ENCODE data around the gene GNG12. TPM values are rescaled to one million over a fixed set of nuclear protein-coding genes. Genes with fewer than 3 reads are reported as not detected.

The GNG12 gene
- total and polyA plus RNA-seq, 3 donors from 2014 or later: 28.1 to 46.0 (median 39.3) TPM

DNA sequence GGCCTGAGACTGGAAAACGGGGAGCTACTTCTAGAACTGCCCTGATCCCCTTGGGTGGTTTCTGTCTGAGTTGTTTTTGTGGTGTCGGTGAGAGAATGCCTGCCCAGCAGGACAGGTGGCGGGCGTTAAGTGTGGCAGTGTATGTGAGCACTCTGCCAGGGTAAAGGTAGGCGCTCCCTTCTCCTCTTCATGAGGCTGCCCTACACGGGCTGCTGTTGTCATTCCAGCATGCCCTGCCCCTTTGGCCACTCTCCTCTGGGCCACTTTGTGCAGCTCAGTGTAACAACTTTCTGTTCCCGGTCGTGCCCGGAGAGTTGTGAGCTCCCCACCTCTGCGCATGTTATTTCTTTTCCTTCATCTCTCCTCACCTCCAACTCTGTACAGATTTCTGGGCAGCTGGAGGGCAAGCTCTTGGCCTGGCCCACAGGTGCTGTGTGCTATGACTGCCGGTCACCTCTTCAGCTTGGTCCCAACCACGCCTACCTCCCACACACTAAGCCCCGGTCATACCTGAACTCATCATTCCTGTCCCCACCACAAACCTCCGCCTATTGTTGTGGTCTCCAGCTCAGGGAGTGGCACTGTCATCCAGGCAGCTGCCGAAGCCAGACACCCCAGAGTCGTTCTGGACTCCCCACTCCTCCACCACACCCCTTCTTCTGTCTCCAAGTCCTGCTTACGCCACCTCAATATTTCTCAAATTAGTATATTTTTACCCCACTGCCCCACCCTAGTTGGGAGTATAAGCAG lies 79.3 kb downstream of the GNG12 start:
- Histone ChIP-seq H3K4me3 (no peak overlapping the region), H3K36me3 (ENCODE audit: low read depth, missing control alignments) (no peaks in the 10 kb centered on the region), H3K27me3 (no peaks in the 10 kb centered on the region), H3K27ac (no peak overlapping the region), H3K4me1 (peaks cover 18% of the 10 kb centered on the region), H3K9me3 (no peaks in the 10 kb centered on the region)
- TF ChIP-seq, protein P1, sequence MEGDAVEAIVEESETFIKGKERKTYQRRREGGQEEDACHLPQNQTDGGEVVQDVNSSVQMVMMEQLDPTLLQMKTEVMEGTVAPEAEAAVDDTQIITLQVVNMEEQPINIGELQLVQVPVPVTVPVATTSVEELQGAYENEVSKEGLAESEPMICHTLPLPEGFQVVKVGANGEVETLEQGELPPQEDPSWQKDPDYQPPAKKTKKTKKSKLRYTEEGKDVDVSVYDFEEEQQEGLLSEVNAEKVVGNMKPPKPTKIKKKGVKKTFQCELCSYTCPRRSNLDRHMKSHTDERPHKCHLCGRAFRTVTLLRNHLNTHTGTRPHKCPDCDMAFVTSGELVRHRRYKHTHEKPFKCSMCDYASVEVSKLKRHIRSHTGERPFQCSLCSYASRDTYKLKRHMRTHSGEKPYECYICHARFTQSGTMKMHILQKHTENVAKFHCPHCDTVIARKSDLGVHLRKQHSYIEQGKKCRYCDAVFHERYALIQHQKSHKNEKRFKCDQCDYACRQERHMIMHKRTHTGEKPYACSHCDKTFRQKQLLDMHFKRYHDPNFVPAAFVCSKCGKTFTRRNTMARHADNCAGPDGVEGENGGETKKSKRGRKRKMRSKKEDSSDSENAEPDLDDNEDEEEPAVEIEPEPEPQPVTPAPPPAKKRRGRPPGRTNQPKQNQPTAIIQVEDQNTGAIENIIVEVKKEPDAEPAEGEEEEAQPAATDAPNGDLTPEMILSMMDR (IDR thresholded peaks at IDR 0.05): no peak
- no peak for TF ChIP-seq POLR2A (IDR thresholded peaks at IDR 0.05)
- intact Hi-C loops (cut with DNase I; ENCODE audit: low total_unique reads): no loop called here
- no peak for DNase-seq
- 90 to 95% methylated on average over 17 of the region's 17 CpGs for WGBS, 2 donors

DNA sequence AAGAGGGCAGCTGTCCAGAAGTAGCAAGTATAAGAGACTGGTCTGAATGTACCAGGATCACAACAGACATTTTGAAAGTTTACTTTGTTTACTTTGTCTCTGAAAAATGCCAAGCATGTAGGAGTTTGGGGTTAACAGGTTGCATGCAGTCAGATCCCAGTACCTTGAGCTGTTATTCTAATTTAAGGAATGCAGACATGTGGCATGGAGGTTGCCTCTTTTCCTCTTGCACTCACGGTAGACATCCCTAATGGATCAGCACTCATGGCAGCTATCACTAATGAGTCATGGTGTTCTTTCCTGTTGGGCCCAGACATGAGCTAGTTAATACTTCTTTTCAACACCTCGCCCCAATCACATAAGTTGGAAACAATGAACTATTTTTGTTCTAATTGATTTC lies 81.0 kb downstream of the GNG12 start:
- H3K27ac ChIP-seq: no peak overlapping the region
- H3K4me1 ChIP-seq: peaks cover 32% of the 10 kb centered on the region
- intact Hi-C loops (cut with DNase I; ENCODE audit: low total_unique reads): no loop called here
- TF ChIP-seq, protein P1 (IDR thresholded peaks at IDR 0.05): no peak
- TF ChIP-seq POLR2A (IDR thresholded peaks at IDR 0.05): no peak
- H3K27me3 ChIP-seq: no peaks in the 10 kb centered on the region
- DNase-seq: no peak
- H3K4me3 ChIP-seq: no peak overlapping the region
- H3K9me3 ChIP-seq: no peaks in the 10 kb centered on the region
- no peaks in the 10 kb centered on the region for H3K36me3 ChIP-seq (ENCODE audit: low read depth, missing control alignments)
- WGBS, 2 donors: 77 to 78% methylated on average over 2 of the region's 2 CpGs

DNA sequence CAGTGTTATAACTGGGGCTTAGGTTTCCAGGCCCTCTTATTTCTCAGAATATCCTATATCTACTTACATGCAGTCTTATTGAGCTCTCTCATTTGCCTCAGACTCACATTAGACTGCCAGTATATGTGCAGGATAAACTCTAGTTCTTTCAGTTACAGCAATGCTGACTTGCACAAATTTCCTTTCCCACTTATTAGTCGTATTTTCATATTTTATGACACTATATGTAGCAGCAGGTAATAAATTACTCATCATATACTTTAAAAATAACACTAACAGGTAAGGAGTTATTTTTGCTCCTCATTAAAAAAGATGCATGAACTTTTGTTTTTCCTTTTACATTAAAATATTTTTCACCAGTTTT lies 82.6 kb downstream of the GNG12 start:
- intact Hi-C loops (cut with DNase I; ENCODE audit: low total_unique reads): no loop called here
- Histone ChIP-seq H3K9me3 (no peaks in the 10 kb centered on the region), H3K36me3 (ENCODE audit: low read depth, missing control alignments) (no peaks in the 10 kb centered on the region), H3K27ac (peak overlapping the region; percentile 40 to 81), H3K4me1 (peaks cover 35% of the 10 kb centered on the region), H3K27me3 (no peaks in the 10 kb centered on the region), H3K4me3 (no peak overlapping the region)
- TF ChIP-seq POLR2A (IDR thresholded peaks at IDR 0.05): no peak
- TF ChIP-seq, protein P1 (IDR thresholded peaks at IDR 0.05): no peak
- no peak for DNase-seq
- WGBS, 2 donors: 71 to 83% methylated on average over 1 of the region's 1 CpG

DNA sequence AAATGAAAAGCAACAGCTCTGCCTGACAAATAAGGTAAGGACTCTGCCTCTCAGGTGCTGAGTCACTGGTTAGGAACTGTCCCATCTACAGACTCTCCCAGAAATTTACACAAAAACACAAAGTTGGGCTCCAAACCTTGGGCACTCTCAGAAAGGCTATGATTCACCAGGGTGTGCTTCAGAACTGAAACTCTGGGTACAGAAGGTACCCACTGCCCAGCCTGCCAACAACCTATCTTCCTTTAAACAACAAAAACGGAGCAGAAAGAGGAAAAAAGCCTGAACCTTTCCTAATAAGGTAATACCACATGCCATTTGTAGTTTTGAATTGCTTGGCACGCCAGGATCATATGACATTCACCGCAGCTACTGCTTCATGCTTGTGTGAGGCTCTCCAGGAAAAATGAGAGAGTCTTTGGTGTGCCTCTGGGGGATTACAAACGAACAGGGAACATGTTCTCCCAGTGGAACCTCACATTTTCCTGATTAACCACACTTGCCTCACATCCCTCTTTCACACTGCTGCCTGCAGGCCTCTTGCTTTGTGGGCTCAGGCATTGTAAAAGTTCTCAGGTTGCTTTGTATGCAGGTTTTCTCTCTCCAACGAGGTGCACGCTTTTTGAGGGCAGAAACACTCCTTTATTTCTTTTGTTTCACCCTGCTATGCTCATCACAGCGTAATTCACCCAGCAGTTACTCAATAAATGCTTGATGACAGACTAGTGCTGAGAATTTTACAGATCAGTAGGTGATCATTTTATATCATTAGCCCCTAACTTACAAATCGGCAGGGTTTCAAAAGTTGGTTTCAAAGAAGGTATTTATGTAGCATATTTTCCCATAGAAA lies 83.2 kb downstream of the GNG12 start:
- peak; percentile 48 for DNase-seq
- H3K4me3 ChIP-seq: no peak overlapping the region
- H3K36me3 ChIP-seq (ENCODE audit: low read depth, missing control alignments): no peaks in the 10 kb centered on the region
- H3K9me3 ChIP-seq: no peaks in the 10 kb centered on the region
- no peak for TF ChIP-seq POLR2A (IDR thresholded peaks at IDR 0.05)
- 50 to 53% methylated on average over 8 of the region's 8 CpGs for WGBS, 2 donors
- no peaks in the 10 kb centered on the region for H3K27me3 ChIP-seq
- peaks cover 35% of the 10 kb centered on the region for H3K4me1 ChIP-seq
- H3K27ac ChIP-seq: peak overlapping the region; percentile 40 to 81
- intact Hi-C loops (cut with DNase I; ENCODE audit: low total_unique reads): no loop called here

DNA sequence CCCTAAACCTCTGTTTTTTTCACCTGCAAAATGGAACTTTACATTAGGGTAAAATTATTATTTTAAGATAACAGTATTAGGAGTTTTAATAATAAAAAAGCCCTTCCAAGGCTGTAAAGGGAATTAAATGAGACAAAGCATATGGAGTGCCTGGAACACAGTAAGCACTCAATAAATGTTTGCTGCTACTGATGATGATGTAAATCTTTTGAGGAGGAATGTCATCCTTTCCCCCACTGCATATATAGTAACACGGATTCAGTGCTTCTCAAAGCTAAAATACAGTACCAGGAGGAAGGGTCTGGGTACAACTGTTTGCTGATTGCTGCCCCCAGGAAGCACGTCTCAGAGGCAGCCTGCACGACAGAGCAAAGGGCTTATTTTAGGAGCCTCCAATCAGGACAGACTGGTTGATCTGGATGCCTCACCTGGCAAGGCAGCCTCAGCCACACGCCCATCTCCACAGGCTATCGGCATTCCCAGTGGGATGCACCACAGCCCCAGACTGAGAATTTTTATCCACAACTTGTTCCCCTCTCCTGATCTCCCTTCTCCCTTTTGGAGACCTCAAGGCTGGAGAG lies 83.9 kb downstream of the GNG12 start:
- DNase-seq: no peak
- TF ChIP-seq, protein P1 (IDR thresholded peaks at IDR 0.05): no peak
- no peak for TF ChIP-seq POLR2A (IDR thresholded peaks at IDR 0.05)
- intact Hi-C loops (cut with DNase I; ENCODE audit: low total_unique reads): no loop called here

More for the DNA sequence above, 83.9 kb downstream of the GNG12 start:
- Histone ChIP-seq H3K9me3 (no peaks in the 10 kb centered on the region), H3K27ac (peak overlapping the region; percentile 40 to 81), H3K27me3 (no peaks in the 10 kb centered on the region), H3K36me3 (ENCODE audit: low read depth, missing control alignments) (no peaks in the 10 kb centered on the region), H3K4me1 (peaks cover 35% of the 10 kb centered on the region), H3K4me3 (no peak overlapping the region)
- 57 to 78% methylated on average over 4 to 5 of the region's 5 CpGs for WGBS, 2 donors

Data from testis (tissue), 3 donors.